HepG2 (cell line): ENCODE results near the gene MPC1L. TPM values are rescaled to one million over a fixed set of nuclear protein-coding genes. Genes with fewer than 3 reads are reported as not detected.

ENCODE experiments used
- ATAC-seq: fragments of 200-7000 bp; cut with Tn5 transposase; 3 replicates; pipeline ENCODE4 v1.9.1; 2020; ENCODE audit warnings: mild to moderate bottlenecking, moderate library complexity
- BruUV-seq: library from RNA; stranded (reverse); fragments of 400-500 nt; replicated peaks from 2 replicates; lab custom pipeline; 2021; lab: Mats Ljungman, UMichigan
- CTCF ChIA-PET: fragments of 300-600 bp; formaldehyde crosslinking; extraction: SDS; loops from one replicate; lab custom pipeline; 2021; ENCODE audit warnings: low total read pairs, inconsistent platforms, low intra/inter-chr PET ratio; lab: Yijun Ruan, JAX
- POLR2A ChIA-PET: fragments of 350-600 bp; sonication (Branson Sonifier 250); formaldehyde crosslinking; loops from one replicate; lab custom pipeline; 2020; ENCODE audit warnings: antibody characterized with exemption, inconsistent platforms; lab: Yijun Ruan, JAX
- DNase-seq: peaks from one replicate; pipeline ENCODE4 v3.0.0-alpha.2; 2015; ENCODE audit warnings: low spot score
- FAIRE-seq: peaks from 3 replicates; lab custom pipeline; 2011; peaks lifted over from hg19 to GRCh38; lab: Jason Lieb, UNC
- H2AFZ ChIP-seq: one replicate; pipeline ENCODE4 v1.6.1; 2011; ENCODE audit warnings: low read length, inconsistent platforms
- H3K27ac ChIP-seq: fragments of 300-600 bp; 3 replicates; pipeline ENCODE4 v1.8.0; 2011; ENCODE audit warnings: mixed run types, mild to moderate bottlenecking, mixed read lengths, low read length, inconsistent platforms; ENCODE audit not compliant: insufficient read depth; ENCODE audit errors: extremely low read length
- H3K27me3 ChIP-seq, 2 experiments: fragments of 200-600 bp in 1 of 2; 2 replicates in 1 of 2; 3 replicates in 1 of 2; pipeline versions ENCODE4 v1.6.0 to v1.8.0; 2011; ENCODE audit warnings: low read length in 2 of 2, mild to moderate bottlenecking in 2 of 2, moderate library complexity in 2 of 2, inconsistent platforms in 1 of 2; ENCODE audit not compliant: insufficient read depth in 2 of 2, control insufficient read depth in 1 of 2
- H3K36me3 ChIP-seq, 2 experiments: fragments of 200-600 bp in 1 of 2; replicated peaks in 1 of 2; 2 replicates in 1 of 2; 3 replicates in 1 of 2; pipeline versions ENCODE4 v1.5.1 to v1.8.0; 2011; ENCODE audit warnings: low read length in 2 of 2, inconsistent platforms in 1 of 2; ENCODE audit not compliant: insufficient read depth in 2 of 2, control insufficient read depth in 1 of 2
- H3K4me1 ChIP-seq: 2 replicates; pipeline ENCODE4 v1.5.1; 2012; ENCODE audit warnings: low read length, inconsistent platforms; ENCODE audit not compliant: insufficient read depth
- H3K4me2 ChIP-seq: 2 replicates; pipeline ENCODE4 v1.6.0; 2011; ENCODE audit warnings: low read depth, low read length, inconsistent platforms
- H3K4me3 ChIP-seq, 3 experiments: fragments of 200-600 bp in 1 of 3; sonication (generic), shearing (Covaris generic) in 1 of 3; replicated peaks in 1 of 3; 2 replicates each; pipeline ENCODE4 v1.5.1; 2011 to 2016; ENCODE audit warnings: low read length in 3 of 3, inconsistent platforms in 2 of 3, low read depth in 2 of 3, mild to moderate bottlenecking in 2 of 3, control low read depth in 1 of 3, mixed read lengths in 1 of 3; ENCODE audit not compliant: insufficient read depth in 1 of 3
- H3K79me2 ChIP-seq: one replicate; pipeline ENCODE4 v1.6.1; 2011; ENCODE audit warnings: low read length, inconsistent platforms; ENCODE audit not compliant: insufficient read depth
- H3K9ac ChIP-seq: 2 replicates; pipeline ENCODE4 v1.6.0; 2011; ENCODE audit warnings: mild to moderate bottlenecking, low read depth, low read length, inconsistent platforms; ENCODE audit not compliant: insufficient read depth
- H3K9me3 ChIP-seq: 2 replicates; pipeline ENCODE4 v1.5.1; 2012; ENCODE audit warnings: mild to moderate bottlenecking, low read length
- H4K20me1 ChIP-seq: 2 replicates; pipeline ENCODE4 v1.6.0; 2011; ENCODE audit warnings: inconsistent platforms, mild to moderate bottlenecking, low read length, moderate library complexity; ENCODE audit not compliant: insufficient read depth
- ISL2 ChIP-seq: sonication (generic); formaldehyde crosslinking; IDR thresholded peaks from 2 replicates; pipeline ENCODE4 v1.5.0; 2020; ENCODE audit warnings: missing genetic modification reagents
- KDM5A ChIP-seq: fragments of 200-600 bp; sonication (generic); IDR thresholded peaks from 2 replicates; pipeline ENCODE4 v1.7.0; 2018; ENCODE audit warnings: antibody characterized with exemption, mild to moderate bottlenecking, low read length, borderline replicate concordance
- MBNL3 ChIP-seq: fragments of 250-450 bp; sonication (Bioruptor Pico); conservative IDR thresholded peaks from 2 replicates; pipeline ENCODE4 v1.8.0; 2022; ENCODE audit warnings: mild to moderate bottlenecking, inconsistent platforms
- POGZ ChIP-seq: sonication (generic); formaldehyde crosslinking; IDR thresholded peaks from 2 replicates; pipeline ENCODE4 v1.4.0; 2020; ENCODE audit warnings: mild to moderate bottlenecking, missing genetic modification reagents
- REXO4 ChIP-seq: sonication (generic); formaldehyde crosslinking; IDR thresholded peaks from 2 replicates; pipeline ENCODE4 v1.8.0; 2022; ENCODE audit warnings: missing genetic modification reagents, mild to moderate bottlenecking, borderline replicate concordance
- U2AF1 ChIP-seq: fragments of 200-400 bp; formaldehyde crosslinking; optimal IDR thresholded peaks from 2 replicates; pipeline ENCODE3; 2017; ENCODE audit warnings: mild to moderate bottlenecking, low read depth, low read length
- ZIK1 ChIP-seq: sonication (generic); formaldehyde crosslinking; IDR thresholded peaks from 2 replicates; pipeline ENCODE4 v1.5.0; 2020; ENCODE audit warnings: mild to moderate bottlenecking, low read depth, missing genetic modification reagents, borderline replicate concordance
- ZNF225 ChIP-seq: sonication (generic); formaldehyde crosslinking; IDR thresholded peaks from 2 replicates; pipeline ENCODE4 v1.4.0; 2020; ENCODE audit warnings: mild to moderate bottlenecking, missing genetic modification reagents
- ZNF282 ChIP-seq: fragments of 450-650 bp; IDR thresholded peaks from 2 replicates; pipeline ENCODE4 v1.6.1; 2018; ENCODE audit not compliant: partially characterized antibody
- ZNF710 ChIP-seq: sonication (generic); formaldehyde crosslinking; IDR thresholded peaks from 2 replicates; pipeline ENCODE4 v1.5.0; 2020; ENCODE audit warnings: mild to moderate bottlenecking, missing genetic modification reagents, borderline replicate concordance
- ZNF776 ChIP-seq: sonication (generic); formaldehyde crosslinking; IDR thresholded peaks from 2 replicates; pipeline ENCODE4 v1.4.0; 2020; ENCODE audit warnings: mild to moderate bottlenecking, missing genetic modification reagents
- WGBS: methylation state at CpG from one replicate; pipeline ENCODE4 v1.1.6; 2017; ENCODE audit warnings: low lambda C conversion rate; 5-methylcytosine and 5-hydroxymethylcytosine counted together
- in situ Hi-C: cut with HindIII; loops from 2 replicates; pipeline ENCODE4 v1.10.0; 2017; ENCODE audit warnings: low pct_unique_long_range_greater_than_20kb; ENCODE audit not compliant: extremely low pct_ligation_motif_present
- intact Hi-C: fragments of 100-400 bp; cut with micrococcal nuclease; formaldehyde crosslinking; loops from one replicate; pipeline ENCODE4 v1.10.0; 2022; ENCODE audit not compliant: unreplicated experiment
- polyA plus RNA-seq, 8 experiments: library from polyadenylated mRNA; depleted of rRNA in 3 of 8; stranded (reverse) in 7 of 8; unstranded in 1 of 8; fragments of >200 nt; fragmentation: Illumina TruSeq in 4 of 8; extraction: Trizol in 4 of 8; gene quantifications; 2 replicates each; pipeline versions ENCODE4 v1.2.1 to v1.2.3, GENCODE V29; 2011 to 2016; ENCODE audit warnings: low read depth in 4 of 8, missing spikeins in 1 of 8, mixed read lengths in 1 of 8; ENCODE audit not compliant: insufficient read depth in 1 of 8
- total RNA-seq, 5 experiments: library from RNA; depleted of rRNA; stranded (reverse); fragments of >200 nt; fragmentation: Illumina TruSeq; extraction: Trizol; gene quantifications; 2 replicates each; pipeline ENCODE4 v1.2.3, GENCODE V29; 2016; ENCODE audit warnings: low read depth in 1 of 5
- TF ChIP-seq, protein P1 (sequence below): IDR thresholded peaks from 2 replicates; pipeline ENCODE4 v1.6.1; 2016; ENCODE audit warnings: mild to moderate bottlenecking, missing biosample characterization, missing genetic modification reagents

Gene MPC1L
- total and polyA plus RNA-seq, 2 of the 13 experiments (the other 11 are each of a cell fraction or from before 2014, with no cell fraction given), result not detected

DNA sequence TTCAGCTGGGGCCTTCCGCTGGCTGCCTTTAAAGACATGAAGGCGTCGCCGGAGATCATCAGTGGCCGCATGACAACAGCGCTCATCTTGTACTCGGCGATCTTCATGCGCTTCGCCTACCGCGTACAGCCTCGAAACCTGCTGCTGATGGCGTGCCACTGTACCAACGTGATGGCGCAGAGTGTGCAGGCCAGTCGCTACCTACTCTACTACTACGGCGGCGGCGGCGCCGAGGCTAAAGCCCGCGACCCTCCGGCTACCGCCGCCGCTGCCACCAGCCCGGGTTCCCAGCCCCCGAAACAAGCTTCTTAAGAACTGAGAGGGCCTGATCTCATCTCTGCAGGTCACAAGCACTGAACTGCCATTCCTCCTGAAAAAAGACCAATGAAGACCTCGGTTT is 437 bp downstream of the MPC1L start:
- WGBS, result 96% methylated on average over 23 of the region's 32 CpGs
- no peak overlapping the region for H3K27ac ChIP-seq
- H3K4me3 ChIP-seq, result no peak overlapping the region
- TF ChIP-seq ISL2 (no peak), ZNF776 (CRISPR knock-in tag) (no peak)
- no peaks in the 10 kb centered on the region for H3K4me1 ChIP-seq
- DNase-seq (no peak), FAIRE-seq (no peak), ATAC-seq (no peak)
- no peaks in the 10 kb centered on the region for H4K20me1 ChIP-seq
- H3K27me3 ChIP-seq, result no peaks in the 10 kb centered on the region
- H3K79me2 ChIP-seq, result no peaks in the 10 kb centered on the region
- intact Hi-C loops, result no loop called here
- in situ Hi-C loops, result no loop called here
- H2AFZ ChIP-seq, result no peak overlapping the region
- H3K9ac ChIP-seq, result no peak overlapping the region
- H3K4me2 ChIP-seq, result no peak overlapping the region
- ChIA-PET CTCF (no interaction called here), POLR2A (no interaction called here)
- H3K9me3 ChIP-seq, result no peaks in the 10 kb centered on the region
- peaks cover 0 to 3% of the 10 kb centered on the region in 2 experiments; a peak in 1 of 5 replicates for H3K36me3 ChIP-seq
- BruUV-seq, result no TSS peak

GRCh38 chrX:40625294-40625693 is 2.1 kb downstream of the MPC1L start:
- Histone ChIP-seq H3K4me1 (no peaks in the 10 kb centered on the region), H3K27me3 (no peaks in the 10 kb centered on the region), H3K27ac (no peak overlapping the region), H2AFZ (no peak overlapping the region), H3K36me3 (peaks cover under 1 to 3% of the 10 kb centered on the region in 2 experiments; a peak in 2 of 5 replicates), H3K9me3 (no peaks in the 10 kb centered on the region), H4K20me1 (no peaks in the 10 kb centered on the region), H3K4me2 (no peak overlapping the region), H3K79me2 (no peaks in the 10 kb centered on the region), H3K4me3 (no peak overlapping the region), H3K9ac (no peak overlapping the region)
- BruUV-seq, result no TSS peak
- ATAC-seq, result no peak
- CTCF ChIA-PET, result no interaction called here
- POLR2A ChIA-PET, result no interaction called here
- no peak for DNase-seq
- 100% methylated on average over 3 of the region's 4 CpGs for WGBS
- in situ Hi-C loops (no loop called here), intact Hi-C loops (no loop called here)
- FAIRE-seq, result no peak
- TF ChIP-seq ZNF282 (no peak), ZNF225 (no peak), ZNF710 (CRISPR knock-in tag) (no peak), ZIK1 (CRISPR knock-in tag) (no peak), POGZ (no peak), REXO4 (CRISPR knock-in tag) (no peak), U2AF1 (no peak), KDM5A (no peak), MBNL3 (no peak)
- TF ChIP-seq, protein P1, sequence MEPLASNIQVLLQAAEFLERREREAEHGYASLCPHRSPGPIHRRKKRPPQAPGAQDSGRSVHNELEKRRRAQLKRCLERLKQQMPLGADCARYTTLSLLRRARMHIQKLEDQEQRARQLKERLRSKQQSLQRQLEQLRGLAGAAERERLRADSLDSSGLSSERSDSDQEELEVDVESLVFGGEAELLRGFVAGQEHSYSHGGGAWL, result no peak
